Measurements from ENCODE around the gene C1QTNF12. TPM values are rescaled to one million over a fixed set of nuclear protein-coding genes. Genes with fewer than 3 reads are reported as not detected.
A peak's percentile ranks its signal among the peaks of the same experiment; 100 is the strongest.

Gene C1QTNF12
- total RNA-seq, 2 experiments from 2014 or later = 3.4 to 4.8 TPM

- peak; percentile 96 for ATAC-seq (ENCODE audit: poor library complexity)
- CTCF ChIA-PET = interaction anchor here (2.3 kb wide), 1 partner anchor 110 kb away, joined by 8 read pairs; no protein-coding TSS in a partner anchor
- intact Hi-C loops (cut with DNase I, micrococcal nuclease) = loop anchor here (1.0 to 2.0 kb wide), 4 partner anchors 42 to 176 kb away; partner anchors contain the start of genes C1orf159 (in 2 of the 2), MRPL20 (in 1 of the 2) and UBE2J2 (in 1 of the 2)
- no peaks in the 10 kb centered on the region for H3K27me3 Mint-ChIP-seq
- peaks cover 35% of the 10 kb centered on the region for H3K36me3 ChIP-seq (ENCODE audit: insufficient read depth, low read length)
- TF ChIP-seq CTCF (IDR thresholded peaks at IDR 0.05) = no peak
- H3K27me3 ChIP-seq (ENCODE audit: control insufficient read depth in 1 of 2, insufficient read depth in 2 of 2, low read length in 2 of 2) = no peaks in the 10 kb centered on the region
- peak; percentile 92 to 99 (median 96) for DNase-seq
- no peaks in the 10 kb centered on the region for H3K9me3 ChIP-seq (ENCODE audit: control insufficient read depth in 1 of 2, insufficient read depth in 1 of 2, low read length in 2 of 2)
- H3K4me1 Mint-ChIP-seq (ENCODE audit: low read depth) = peaks cover 23% of the 10 kb centered on the region
- peak within 1 kb of the TSS; percentile 44 to 87 for H3K27ac ChIP-seq (ENCODE audit: low read depth in 1 of 2, low read length in 2 of 2)
- peaks cover 35% of the 10 kb centered on the region for H3K36me3 Mint-ChIP-seq (ENCODE audit: low read depth)
- H3K9me3 Mint-ChIP-seq = no peaks in the 10 kb centered on the region
- peak within 1 kb of the TSS; percentile 88 for H3K4me3 ChIP-seq (ENCODE audit: low read length)
- POLR2A ChIA-PET = interaction anchor here (0.7 to 2.5 kb wide), 6 partner anchors 16 to 273 kb away, joined by 3 to 9 read pairs (median 4); partner anchors contain the start of genes NOC2L and TTLL10
- peak within 1 kb of the TSS; percentile 90 for H3K27ac Mint-ChIP-seq
- H3K4me3 Mint-ChIP-seq = peak within 1 kb of the TSS; percentile 96
- H3K4me1 ChIP-seq (ENCODE audit: insufficient read depth, low read length) = peaks cover 64% of the 10 kb centered on the region
These were observed 14.9 kb downstream of the C1QTNF12 start, which contains the start of gene SDF4 for GRCh38 chr1:1231400-1232207. TSS of gene SDF4 (minus strand) at chr1:1232001. CDS start at chr1:1228772, 3,229 bp downstream.

- ATAC-seq (ENCODE audit: poor library complexity) (no peak), DNase-seq (peak in 1 of 14 experiments; percentile 30)
- Histone ChIP-seq H3K27me3 (ENCODE audit: control insufficient read depth in 1 of 2, insufficient read depth in 2 of 2, low read length in 2 of 2) (no peaks in the 10 kb centered on the region), H3K9me3 (ENCODE audit: control insufficient read depth in 1 of 2, insufficient read depth in 1 of 2, low read length in 2 of 2) (no peaks in the 10 kb centered on the region), H3K4me3 (ENCODE audit: low read length) (peak overlapping the region; percentile 88), H3K4me1 (ENCODE audit: insufficient read depth, low read length) (peaks cover 68% of the 10 kb centered on the region), H3K27ac (ENCODE audit: low read depth in 1 of 2, low read length in 2 of 2) (peak overlapping the region; percentile 44 to 87), H3K36me3 (ENCODE audit: insufficient read depth, low read length) (peaks cover 42% of the 10 kb centered on the region)
- CTCF ChIA-PET = interaction anchor here (2.3 kb wide), 1 partner anchor 109 kb away, joined by 8 read pairs; no protein-coding TSS in a partner anchor
- no peaks in the 10 kb centered on the region for H3K27me3 Mint-ChIP-seq
- H3K4me1 Mint-ChIP-seq (ENCODE audit: low read depth) = peaks cover 23% of the 10 kb centered on the region
- no peaks in the 10 kb centered on the region for H3K9me3 Mint-ChIP-seq
- peak overlapping the region; percentile 90 for H3K27ac Mint-ChIP-seq
- peak overlapping the region; percentile 96 for H3K4me3 Mint-ChIP-seq
- H3K36me3 Mint-ChIP-seq (ENCODE audit: low read depth) = peaks cover 41% of the 10 kb centered on the region
- no peak for TF ChIP-seq CTCF (IDR thresholded peaks at IDR 0.05)
- intact Hi-C loops (cut with DNase I, micrococcal nuclease) = loop anchor here (1.0 to 2.0 kb wide), 2 partner anchors 42 to 114 kb away; partner anchors contain the start of genes C1orf159 (in 1 of the 2) and UBE2J2 (in 1 of the 2)
- POLR2A ChIA-PET = interaction anchor here (0.7 to 2.5 kb wide), 5 partner anchors 15 to 272 kb away, joined by 3 to 9 read pairs (median 4); partner anchors contain the start of gene NOC2L
These were observed 15.7 kb downstream of the C1QTNF12 start for GRCh38 chr1:1230656-1231399.

- H3K9me3 Mint-ChIP-seq = no peaks in the 10 kb centered on the region
- H3K36me3 ChIP-seq (ENCODE audit: insufficient read depth, low read length) = peaks cover 51% of the 10 kb centered on the region
- no peak for ATAC-seq (ENCODE audit: poor library complexity)
- no peak overlapping the region for H3K27ac ChIP-seq (ENCODE audit: low read depth in 1 of 2, low read length in 2 of 2)
- no peaks in the 10 kb centered on the region for H3K27me3 ChIP-seq (ENCODE audit: control insufficient read depth in 1 of 2, insufficient read depth in 2 of 2, low read length in 2 of 2)
- no peaks in the 10 kb centered on the region for H3K9me3 ChIP-seq (ENCODE audit: control insufficient read depth in 1 of 2, insufficient read depth in 1 of 2, low read length in 2 of 2)
- H3K4me3 Mint-ChIP-seq = peak overlapping the region; percentile 76
- TF ChIP-seq CTCF (IDR thresholded peaks at IDR 0.05) = no peak
- peaks cover 69% of the 10 kb centered on the region for H3K4me1 ChIP-seq (ENCODE audit: insufficient read depth, low read length)
- no peaks in the 10 kb centered on the region for H3K27me3 Mint-ChIP-seq
- peaks cover 51% of the 10 kb centered on the region for H3K36me3 Mint-ChIP-seq (ENCODE audit: low read depth)
- peaks cover 23% of the 10 kb centered on the region for H3K4me1 Mint-ChIP-seq (ENCODE audit: low read depth)
- intact Hi-C loops (cut with DNase I, micrococcal nuclease) = loop anchor here in 1 of 2 experiments (2.0 kb wide), 1 partner anchor 113 kb away; the partner anchor contains the start of gene C1orf159
- H3K27ac Mint-ChIP-seq = peak overlapping the region; percentile 14
- CTCF ChIA-PET = interaction anchor here (2.3 kb wide), 1 partner anchor 108 kb away, joined by 8 read pairs; no protein-coding TSS in a partner anchor
- POLR2A ChIA-PET = interaction anchor here (1.0 kb wide), 1 partner anchor 12 kb away, joined by 3 read pairs; no protein-coding TSS in a partner anchor
- no peak overlapping the region for H3K4me3 ChIP-seq (ENCODE audit: low read length)
- DNase-seq = no peak
These were observed 16.8 kb downstream of the C1QTNF12 start for GRCh38 chr1:1229770-1230169.

Data from CD4-positive, alpha-beta T cell (primary cell).